ENCODE data around the gene RFESD. TPM values are rescaled to one million over a fixed set of nuclear protein-coding genes. Genes with fewer than 3 reads are reported as not detected.

RFESD gene
- total RNA-seq, 1 donor from 2014 or later = 0.97 TPM

GRCh38 chr5:95633671-95634070 lies 12.9 kb upstream of the RFESD start:
- peaks cover 2% of the 10 kb centered on the region for H3K9me3 Mint-ChIP-seq (ENCODE audit: low read depth)
- no peak for TF ChIP-seq CTCF (IDR thresholded peaks at IDR 0.05)
- no peaks in the 10 kb centered on the region for H3K27me3 Mint-ChIP-seq (ENCODE audit: low read depth)
- H3K4me1 Mint-ChIP-seq (ENCODE audit: low read depth) = peaks cover 15% of the 10 kb centered on the region
- H3K4me3 Mint-ChIP-seq (ENCODE audit: unreplicated experiment) = no peak overlapping the region
- H3K36me3 Mint-ChIP-seq (ENCODE audit: low read depth) = no peaks in the 10 kb centered on the region
- H3K27ac Mint-ChIP-seq (ENCODE audit: unreplicated experiment) = no peak overlapping the region
- DNase-seq (ENCODE audit: low spot score) = no peak

- Mint-ChIP-seq H3K4me1 (ENCODE audit: low read depth) (peaks cover 15% of the 10 kb centered on the region), H3K4me3 (ENCODE audit: unreplicated experiment) (no peak overlapping the region), H3K27me3 (ENCODE audit: low read depth) (no peaks in the 10 kb centered on the region), H3K27ac (ENCODE audit: unreplicated experiment) (no peak overlapping the region), H3K36me3 (ENCODE audit: low read depth) (no peaks in the 10 kb centered on the region), H3K9me3 (ENCODE audit: low read depth) (peaks cover 2% of the 10 kb centered on the region)
- DNase-seq (ENCODE audit: low spot score) = no peak
- TF ChIP-seq CTCF (IDR thresholded peaks at IDR 0.05) = no peak
Observed at GRCh38 chr5:95634081-95634480, 12.5 kb upstream of the RFESD start.

- no peak for DNase-seq (ENCODE audit: low spot score)
- Mint-ChIP-seq H3K4me1 (ENCODE audit: low read depth) (no peaks in the 10 kb centered on the region), H3K4me3 (ENCODE audit: unreplicated experiment) (no peak overlapping the region), H3K27ac (ENCODE audit: unreplicated experiment) (no peak overlapping the region), H3K36me3 (ENCODE audit: low read depth) (no peaks in the 10 kb centered on the region), H3K27me3 (ENCODE audit: low read depth) (no peaks in the 10 kb centered on the region), H3K9me3 (ENCODE audit: low read depth) (no peaks in the 10 kb centered on the region)
- TF ChIP-seq CTCF (IDR thresholded peaks at IDR 0.05) = no peak
Observed at GRCh38 chr5:95638632-95639031, 7.9 kb upstream of the RFESD start.

- Mint-ChIP-seq H3K4me1 (ENCODE audit: low read depth) (peaks cover 6% of the 10 kb centered on the region), H3K9me3 (ENCODE audit: low read depth) (no peaks in the 10 kb centered on the region), H3K27me3 (ENCODE audit: low read depth) (no peaks in the 10 kb centered on the region), H3K4me3 (ENCODE audit: unreplicated experiment) (no peak overlapping the region), H3K36me3 (ENCODE audit: low read depth) (no peaks in the 10 kb centered on the region), H3K27ac (ENCODE audit: unreplicated experiment) (no peak overlapping the region)
- no peak for TF ChIP-seq CTCF (IDR thresholded peaks at IDR 0.05)
- no peak for DNase-seq (ENCODE audit: low spot score)
Observed at GRCh38 chr5:95641741-95642220, 4.8 kb upstream of the RFESD start.

DNA sequence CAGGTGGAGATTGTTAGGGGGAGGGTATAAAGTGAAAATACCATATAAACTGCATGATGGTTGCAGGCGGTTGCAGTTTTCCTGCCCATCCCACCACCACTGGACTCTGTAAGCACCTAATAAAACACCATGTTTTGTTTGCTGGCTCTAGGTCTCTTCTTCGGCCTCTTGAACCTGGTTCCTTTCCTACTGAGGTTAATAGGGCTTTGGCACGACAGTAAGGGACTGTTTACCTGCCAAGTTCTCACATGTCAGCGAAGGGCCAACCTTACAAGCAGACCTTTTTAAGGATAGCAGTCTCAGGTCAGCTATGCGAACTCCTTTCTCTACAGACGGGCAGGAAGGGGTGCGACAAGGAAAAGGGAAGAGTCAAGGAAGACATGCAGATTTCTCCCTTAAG lies 3.4 kb upstream of the RFESD start:
- H3K27me3 Mint-ChIP-seq (ENCODE audit: low read depth) = no peaks in the 10 kb centered on the region
- H3K4me3 Mint-ChIP-seq (ENCODE audit: unreplicated experiment) = no peak overlapping the region
- no peak for TF ChIP-seq CTCF (IDR thresholded peaks at IDR 0.05)
- DNase-seq (ENCODE audit: low spot score) = no peak
- H3K4me1 Mint-ChIP-seq (ENCODE audit: low read depth) = peaks cover 14% of the 10 kb centered on the region
- H3K27ac Mint-ChIP-seq (ENCODE audit: unreplicated experiment) = no peak overlapping the region
- no peaks in the 10 kb centered on the region for H3K36me3 Mint-ChIP-seq (ENCODE audit: low read depth)
- H3K9me3 Mint-ChIP-seq (ENCODE audit: low read depth) = no peaks in the 10 kb centered on the region
